ENCODE data around the gene CD37.
"Not testable (repeated sequence)": the region's sequence is repeated elsewhere in the genome, so short reads cannot be mapped to it uniquely, and the experiment has no call there.

Gene CD37

DNA sequence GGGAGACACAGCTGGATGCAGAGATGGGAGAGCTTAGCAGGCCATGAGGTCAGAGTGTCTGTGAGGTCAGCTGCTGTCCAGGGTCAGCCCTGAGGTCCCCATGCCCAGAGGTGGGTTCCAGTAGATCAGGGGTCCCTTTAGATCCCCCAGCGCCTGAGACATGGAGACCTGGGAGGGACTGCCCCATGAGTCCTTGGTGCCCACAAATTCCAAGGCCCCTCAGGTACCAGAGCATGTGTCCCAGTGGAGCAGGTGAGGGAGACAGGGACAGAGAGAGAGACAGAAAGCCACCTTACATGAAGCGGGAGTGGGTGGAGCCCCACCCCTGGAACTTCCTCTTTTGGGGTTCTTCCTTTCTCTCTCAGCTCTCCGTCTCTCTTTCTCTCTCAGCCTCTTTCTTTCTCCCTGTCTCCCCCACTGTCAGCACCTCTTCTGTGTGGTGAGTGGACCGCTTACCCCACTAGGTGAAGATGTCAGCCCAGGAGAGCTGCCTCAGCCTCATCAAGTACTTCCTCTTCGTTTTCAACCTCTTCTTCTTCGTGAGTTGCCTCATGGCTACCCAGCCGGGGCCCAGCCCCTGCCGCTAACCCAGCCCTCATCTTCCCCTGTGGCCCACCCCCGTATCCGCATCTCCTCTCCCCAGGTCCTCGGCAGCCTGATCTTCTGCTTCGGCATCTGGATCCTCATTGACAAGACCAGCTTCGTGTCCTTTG lies at the start of gene CD37:
Gene CD37, plus strand, starts transcription at position 336 of the 713 bp plus-strand sequence. Its CDS starts 135 bp downstream, at position 471.
- in situ Hi-C loops (cut with MboI; ENCODE audit: low sequenced_read_pairs), result no loop called here

GRCh38 chr19:49287141-49287770 lies 48.0 kb upstream of the CD37 start:
- in situ Hi-C loops (cut with MboI; ENCODE audit: low sequenced_read_pairs), result no loop called here

- in situ Hi-C loops (cut with MboI; ENCODE audit: low sequenced_read_pairs), result not testable (repeated sequence)
Observed at GRCh38 chr19:49288205-49288604, 47.0 kb upstream of the CD37 start.

- in situ Hi-C loops (cut with MboI; ENCODE audit: low sequenced_read_pairs), result not testable (repeated sequence)
Observed at GRCh38 chr19:49289286-49289685, 45.9 kb upstream of the CD37 start.

DNA sequence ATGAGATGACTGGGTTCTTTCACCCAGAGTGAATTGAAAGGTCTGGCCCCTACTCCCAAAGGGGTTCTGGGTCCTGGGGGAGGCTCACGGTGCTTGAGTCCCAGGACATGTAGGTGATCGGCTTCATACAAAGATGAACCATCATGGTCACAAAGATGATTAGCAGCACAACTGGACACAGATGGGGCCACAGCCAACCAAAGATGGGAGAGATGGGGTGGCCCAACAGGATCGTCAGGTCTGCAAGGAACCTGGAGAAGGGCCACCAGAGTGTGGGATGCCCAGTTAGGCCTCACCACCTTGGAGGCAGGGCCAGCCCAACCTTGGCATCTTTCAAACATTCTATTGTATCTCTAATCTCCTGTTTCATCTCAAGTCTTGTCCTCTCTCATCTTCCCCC lies 44.7 kb upstream of the CD37 start:
- in situ Hi-C loops (cut with MboI; ENCODE audit: low sequenced_read_pairs), result no loop called here

DNA sequence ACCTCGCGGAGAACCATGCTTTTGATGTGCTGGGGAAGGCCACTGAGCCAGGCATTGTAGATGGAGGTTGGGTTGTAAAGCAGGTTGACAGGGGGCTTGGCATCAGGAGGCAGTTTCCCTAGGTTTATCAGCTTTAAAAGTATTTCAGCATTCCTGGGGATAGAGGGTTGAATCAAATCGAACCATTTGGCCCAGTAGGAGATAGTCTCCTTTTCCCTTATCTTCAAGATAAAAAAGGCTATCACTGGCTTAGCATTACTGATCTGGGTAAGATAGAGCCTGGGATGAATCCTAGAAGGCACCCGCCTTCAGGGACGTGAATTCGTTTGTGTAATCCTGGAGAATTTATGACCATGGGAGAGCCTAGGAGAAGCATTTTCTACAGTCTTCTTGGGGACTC lies 40.8 kb upstream of the CD37 start:
- in situ Hi-C loops (cut with MboI; ENCODE audit: low sequenced_read_pairs), result no loop called here

DNA sequence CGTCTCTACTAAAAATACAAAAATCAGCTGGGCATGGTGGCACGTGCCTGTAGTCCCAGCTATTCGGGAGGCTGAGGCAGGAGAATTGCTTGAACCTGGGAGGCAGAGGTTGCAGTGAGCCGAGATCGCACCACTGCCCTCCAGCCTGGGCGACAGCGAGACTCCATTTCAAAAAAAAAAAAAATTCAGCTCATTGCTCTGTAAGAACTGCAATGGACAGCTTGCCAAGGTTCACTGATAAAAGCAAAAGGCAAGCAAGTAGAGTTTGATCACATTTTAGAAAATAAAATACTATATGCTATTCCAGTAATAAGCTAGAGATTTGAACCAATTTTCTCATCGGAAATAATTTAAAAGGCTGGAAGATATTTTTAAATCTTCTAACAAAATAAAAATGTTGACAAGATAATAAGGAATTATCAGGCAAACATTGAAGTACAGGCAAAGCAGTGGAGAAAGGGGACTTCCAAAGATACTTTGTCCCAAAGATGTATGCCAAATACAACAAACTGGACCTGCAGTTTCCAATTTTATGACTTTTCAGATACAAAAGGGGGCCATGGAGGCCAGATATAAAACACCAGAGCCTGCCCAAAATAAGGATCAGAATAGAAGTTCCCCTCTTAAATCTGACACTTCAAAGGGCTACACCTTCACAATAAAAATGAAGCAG lies 39.9 kb upstream of the CD37 start:
- in situ Hi-C loops (cut with MboI; ENCODE audit: low sequenced_read_pairs), result no loop called here

DNA sequence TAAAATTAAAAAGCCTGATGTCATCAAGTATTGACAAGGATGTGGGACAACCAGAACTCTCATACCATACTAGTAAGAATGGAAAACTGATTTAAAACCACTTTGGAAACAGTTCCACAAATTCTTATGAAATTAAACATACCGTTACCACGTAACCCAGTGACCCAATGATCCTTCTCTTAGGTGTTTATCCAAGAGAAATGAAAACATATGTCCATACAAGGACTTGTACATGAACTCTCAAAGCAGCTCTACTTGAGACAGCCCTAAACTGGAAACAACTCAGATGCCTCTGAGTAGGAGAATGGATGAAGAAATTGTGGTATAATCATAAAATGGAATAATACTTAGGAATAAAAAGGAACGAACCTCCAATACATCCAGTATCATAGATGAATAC lies 37.8 kb upstream of the CD37 start:
- in situ Hi-C loops (cut with MboI; ENCODE audit: low sequenced_read_pairs), result no loop called here

DNA sequence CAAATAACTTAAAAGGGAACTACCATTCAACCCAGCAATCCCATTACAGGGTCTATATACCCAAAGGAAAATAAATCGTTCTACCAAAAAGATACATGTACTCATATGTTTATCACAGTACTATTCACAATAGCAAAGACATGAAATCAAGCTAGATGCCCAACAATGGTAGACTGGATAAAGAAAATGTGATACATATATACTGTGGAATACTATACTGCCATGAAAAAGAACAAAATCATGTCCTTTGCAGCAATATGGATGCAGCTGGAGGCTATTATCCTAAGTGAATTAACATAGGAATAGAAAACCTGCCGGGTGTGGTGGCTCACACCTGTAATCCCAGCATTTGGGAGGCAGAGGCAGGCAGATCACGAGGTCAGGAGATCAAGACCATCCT lies 36.6 kb upstream of the CD37 start:
- in situ Hi-C loops (cut with MboI; ENCODE audit: low sequenced_read_pairs), result not testable (repeated sequence)

GRCh38 chr19:49301165-49301865 lies 33.9 kb upstream of the CD37 start:
- in situ Hi-C loops (cut with MboI; ENCODE audit: low sequenced_read_pairs), result no loop called here

DNA sequence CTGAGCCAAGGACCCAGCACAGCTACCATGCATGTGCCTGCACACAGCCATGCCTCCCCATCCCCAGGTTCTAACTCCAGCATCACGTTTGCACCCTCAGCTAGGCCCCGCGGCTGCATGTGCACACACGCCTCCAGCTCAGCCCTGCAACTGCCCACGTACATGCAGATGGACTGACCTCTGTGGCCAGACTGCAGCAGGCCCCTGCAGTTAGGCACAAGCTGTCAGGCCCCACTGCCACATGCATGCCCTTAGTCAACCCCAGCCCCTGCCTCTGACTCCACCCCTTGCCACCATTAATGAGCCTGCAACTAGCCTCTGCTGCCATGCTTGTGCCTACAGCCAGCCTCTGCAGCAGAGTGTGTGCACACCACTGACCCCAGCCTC lies 33.3 kb upstream of the CD37 start:
- in situ Hi-C loops (cut with MboI; ENCODE audit: low sequenced_read_pairs), result no loop called here

DNA sequence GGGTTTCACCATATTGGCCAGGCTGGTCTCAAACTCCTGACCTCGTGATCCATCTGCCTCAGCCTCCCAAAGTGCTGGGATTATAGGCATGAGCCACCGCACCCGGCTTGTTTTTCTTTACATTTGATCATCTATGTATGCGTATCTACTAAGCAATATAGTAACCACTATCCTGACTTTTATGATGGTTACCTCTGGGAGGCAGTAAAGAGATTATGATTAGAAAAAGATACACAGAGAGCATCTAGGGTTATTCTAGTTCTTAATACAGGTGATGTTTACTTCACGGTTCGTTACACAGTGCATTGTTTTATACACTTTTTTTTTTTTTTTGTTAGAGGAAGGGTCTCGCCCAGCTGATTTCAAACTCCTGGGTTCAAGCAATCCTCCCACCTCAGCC lies 28.5 kb upstream of the CD37 start:
- in situ Hi-C loops (cut with MboI; ENCODE audit: low sequenced_read_pairs), result not testable (repeated sequence)

DNA sequence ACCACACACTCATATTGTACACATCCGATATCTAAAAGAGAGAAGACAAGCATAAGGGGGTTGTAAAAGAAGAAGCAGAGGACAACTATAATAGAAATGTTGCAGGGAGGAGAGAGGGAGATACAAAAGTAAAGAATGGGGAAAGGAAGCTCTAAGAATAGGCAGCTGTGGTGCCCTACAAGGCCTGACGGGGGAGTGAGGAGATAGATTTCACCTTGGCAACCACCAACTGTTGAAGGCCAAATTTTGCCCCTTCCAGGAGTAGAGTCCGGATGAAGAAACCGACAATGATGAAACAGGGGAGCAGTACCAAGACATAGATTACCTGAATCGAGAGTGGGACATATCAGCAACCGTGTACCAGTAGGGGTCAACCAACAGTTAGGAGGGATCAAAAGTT lies 26.1 kb upstream of the CD37 start:
- in situ Hi-C loops (cut with MboI; ENCODE audit: low sequenced_read_pairs), result no loop called here

GRCh38 chr19:49315111-49315510 lies 20.1 kb upstream of the CD37 start:
- in situ Hi-C loops (cut with MboI; ENCODE audit: low sequenced_read_pairs), result no loop called here

- in situ Hi-C loops (cut with MboI; ENCODE audit: low sequenced_read_pairs), result no loop called here
Observed at GRCh38 chr19:49316284-49316683, 18.9 kb upstream of the CD37 start.

- in situ Hi-C loops (cut with MboI; ENCODE audit: low sequenced_read_pairs), result no loop called here
Observed at GRCh38 chr19:49318296-49318695, 16.9 kb upstream of the CD37 start.

DNA sequence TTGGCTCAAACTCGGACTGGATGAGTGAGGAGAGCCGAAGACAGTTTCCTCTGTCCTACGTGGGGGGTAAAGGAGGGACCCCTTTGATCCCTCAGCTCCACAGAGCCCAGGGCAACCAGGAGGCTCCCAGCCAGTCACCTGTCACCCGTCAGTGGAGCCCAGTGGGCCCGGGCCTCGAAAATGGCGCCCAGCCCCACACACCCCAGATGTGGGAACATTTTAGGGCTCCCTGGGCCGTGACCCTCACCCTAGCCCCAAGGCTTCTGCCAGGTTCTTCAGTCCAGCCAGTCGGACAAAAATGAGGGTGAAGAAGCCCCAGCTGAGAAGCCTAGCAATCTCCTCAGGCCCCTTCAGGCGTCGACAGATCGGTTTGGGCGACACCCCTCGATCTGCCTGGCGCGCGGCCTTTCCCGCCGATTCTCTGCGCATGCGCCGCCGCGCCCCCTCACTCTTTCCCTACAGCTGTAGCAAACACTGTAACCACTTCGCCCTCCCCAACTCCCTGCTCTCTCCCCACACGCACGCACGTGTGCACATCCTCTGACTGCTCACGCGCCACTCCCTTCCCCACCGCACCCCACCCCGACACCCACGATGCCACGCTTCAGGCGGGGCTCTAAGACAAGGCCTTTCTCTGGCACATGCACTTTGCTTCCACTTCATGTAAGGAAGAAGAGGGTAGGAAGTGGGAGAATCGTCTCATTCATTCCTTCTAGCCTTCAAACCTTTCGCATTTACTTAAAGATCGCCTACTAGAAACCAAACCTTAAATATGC lies 10.2 kb upstream of the CD37 start, which contains the start of gene SLC6A16:
Gene SLC6A16, minus strand, starts transcription at position 391 of the 776 bp plus-strand sequence. CDS start 13,844 bp downstream, outside the sequence.
- in situ Hi-C loops (cut with MboI; ENCODE audit: low sequenced_read_pairs), result no loop called here

GRCh38 chr19:49325756-49326155 lies 9.4 kb upstream of the CD37 start:
- in situ Hi-C loops (cut with MboI; ENCODE audit: low sequenced_read_pairs), result not testable (repeated sequence)

GRCh38 chr19:49326165-49326704 lies 9.0 kb upstream of the CD37 start:
- in situ Hi-C loops (cut with MboI; ENCODE audit: low sequenced_read_pairs), result no loop called here

DNA sequence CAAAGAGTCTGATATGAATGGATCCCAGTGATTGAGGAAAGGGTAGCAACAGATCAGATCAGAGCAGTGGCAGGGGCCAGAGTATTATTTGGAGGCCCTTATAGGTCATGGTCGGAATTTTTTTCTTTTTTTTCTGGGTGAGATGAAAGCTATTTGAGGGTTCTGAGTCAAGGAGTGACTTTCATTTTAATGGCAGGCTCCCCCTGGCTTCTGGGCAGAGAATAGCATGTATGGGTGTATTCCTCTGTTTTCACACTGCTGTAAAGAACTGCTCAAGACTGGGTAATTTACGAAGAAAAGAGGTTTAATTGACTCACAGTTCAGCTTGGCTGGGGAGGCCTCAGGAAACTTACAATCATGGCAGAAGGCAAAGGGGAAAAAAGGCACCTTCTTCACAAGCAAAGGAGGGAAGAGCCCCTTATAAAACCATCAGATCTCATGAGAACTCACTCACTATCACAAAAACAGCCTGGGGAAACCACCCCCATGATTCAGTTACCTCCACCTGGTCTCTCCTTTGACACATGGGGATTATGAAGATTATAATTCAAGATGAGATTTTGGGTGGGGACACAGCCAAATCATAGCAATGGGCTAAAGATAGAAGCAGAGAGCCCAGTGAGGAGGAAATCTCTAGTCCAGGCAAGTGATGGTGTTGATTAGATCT lies 7.2 kb upstream of the CD37 start:
- in situ Hi-C loops (cut with MboI; ENCODE audit: low sequenced_read_pairs), result no loop called here
